ENCODE measurements around the gene BSG. TPM values are rescaled to one million over a fixed set of nuclear protein-coding genes. Genes with fewer than 3 reads are reported as not detected.

Gene BSG
- polyA plus RNA-seq, 1 donor: 388 TPM

- no CpG with 5 or more reads among the region's 35 CpGs for WGBS (ENCODE audit: insufficient coverage, low lambda C conversion rate)
- peak; percentile 40 to 80 for DNase-seq
- Histone ChIP-seq H3K27ac (ENCODE audit: low read length) (peak overlapping the region; percentile 96), H3K27me3 (ENCODE audit: control insufficient read depth, insufficient read depth, low read length) (peaks cover 2% of the 10 kb centered on the region), H3K4me3 (ENCODE audit: low read length) (peak overlapping the region; percentile 99), H3K36me3 (ENCODE audit: control insufficient read depth, insufficient read depth, low read length) (peaks cover 29% of the 10 kb centered on the region), H3K9me3 (ENCODE audit: control insufficient read depth, low read depth, low read length) (peaks cover 3% of the 10 kb centered on the region), H3K4me1 (ENCODE audit: control insufficient read depth, insufficient read depth, low read length) (peaks cover 17% of the 10 kb centered on the region)
These were observed 60.2 kb downstream of the BSG start for GRCh38 chr19:632579-633067.

Other genes starting within 250 kb of the BSG start
- 21.0 TPM for gene MIER2, start 227.8 kb upstream of the BSG start, polyA plus RNA-seq
- 3.0 TPM for gene C2CD4C, start 163.4 kb upstream of the BSG start, polyA plus RNA-seq
- gene SHC2, start 111.6 kb upstream of the BSG start, polyA plus RNA-seq: 48.2 TPM
- gene MADCAM1, start 76.1 kb upstream of the BSG start, polyA plus RNA-seq: 10.7 TPM
- gene TPGS1, start 65.1 kb upstream of the BSG start, polyA plus RNA-seq: 16.2 TPM
- gene CDC34, start 40.8 kb upstream of the BSG start, polyA plus RNA-seq: 69.8 TPM
- gene GZMM, start 28.5 kb upstream of the BSG start, polyA plus RNA-seq: 2.0 TPM
- 0.76 TPM for gene HCN2, start 17.3 kb downstream of the BSG start, polyA plus RNA-seq
- 62.1 TPM for gene POLRMT, start 60.9 kb downstream of the BSG start, polyA plus RNA-seq
- 0.24 TPM for gene FGF22, start 67.3 kb downstream of the BSG start, polyA plus RNA-seq
- gene RNF126, start 90.6 kb downstream of the BSG start, polyA plus RNA-seq: 41.4 TPM
- gene FSTL3, start 103.8 kb downstream of the BSG start, polyA plus RNA-seq: 32.9 TPM
- 1.1 TPM for gene PRSS57, start 122.9 kb downstream of the BSG start, polyA plus RNA-seq
- gene PALM, start 136.3 kb downstream of the BSG start, polyA plus RNA-seq: 29.2 TPM
- gene MISP, start 178.5 kb downstream of the BSG start, polyA plus RNA-seq: 200 TPM
- 240 TPM for gene PTBP1, start 224.9 kb downstream of the BSG start, polyA plus RNA-seq
- gene PLPPR3, start 249.4 kb downstream of the BSG start, polyA plus RNA-seq: 5.2 TPM